ENCODE measurements around the gene SCUBE1.

SCUBE1 gene

DNA sequence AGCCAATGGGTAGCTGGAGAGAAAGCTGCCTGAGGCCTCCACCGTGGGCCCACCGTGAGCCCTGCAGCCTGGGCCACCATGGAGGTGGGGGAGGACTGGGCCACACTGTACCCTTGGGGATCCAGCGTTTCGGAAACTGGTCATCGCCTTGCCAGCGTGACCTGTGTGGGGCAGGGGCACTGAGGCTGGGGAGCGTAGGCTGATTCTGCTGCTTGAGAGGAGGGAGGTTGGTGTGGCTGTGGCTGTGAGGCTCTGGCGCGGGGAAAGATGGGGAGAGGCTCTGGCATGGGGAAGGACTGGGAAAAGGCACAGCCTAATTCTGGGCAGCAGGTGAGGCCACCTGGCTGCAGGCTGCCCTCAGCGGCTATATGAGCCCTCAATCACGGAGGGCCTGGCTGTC lies 143.6 kb downstream of the SCUBE1 start:
- Histone ChIP-seq H3K27ac (ENCODE audit: low read depth, low read length, poor library complexity, severe bottlenecking) (no peak overlapping the region), H3K9ac (ENCODE audit: low read length) (no peak overlapping the region), H3K36me3 (ENCODE audit: insufficient read depth, low read length) (no peaks in the 10 kb centered on the region), H3K4me2 (ENCODE audit: low read length) (no peak overlapping the region), H3K9me2 (ENCODE audit: low read depth, low read length) (no peaks in the 10 kb centered on the region), H3K27me3 (ENCODE audit: insufficient read depth, low read length) (no peaks in the 10 kb centered on the region), H3F3A (ENCODE audit: insufficient read depth, low read length) (no peaks in the 10 kb centered on the region), H3K4me1 (ENCODE audit: insufficient read depth, low read length, severe bottlenecking) (no peaks in the 10 kb centered on the region), H3K79me2 (ENCODE audit: insufficient read depth, low read length) (no peaks in the 10 kb centered on the region), H3K9me3 (ENCODE audit: low read length) (no peaks in the 10 kb centered on the region), H4K20me1 (ENCODE audit: insufficient read depth, low read length) (no peaks in the 10 kb centered on the region), H2AFZ (ENCODE audit: low read length) (no peak overlapping the region), H3K4me3 (ENCODE audit: low read depth, low read length, poor library complexity, severe bottlenecking) (no peak overlapping the region)
- TF ChIP-seq, protein P1, sequence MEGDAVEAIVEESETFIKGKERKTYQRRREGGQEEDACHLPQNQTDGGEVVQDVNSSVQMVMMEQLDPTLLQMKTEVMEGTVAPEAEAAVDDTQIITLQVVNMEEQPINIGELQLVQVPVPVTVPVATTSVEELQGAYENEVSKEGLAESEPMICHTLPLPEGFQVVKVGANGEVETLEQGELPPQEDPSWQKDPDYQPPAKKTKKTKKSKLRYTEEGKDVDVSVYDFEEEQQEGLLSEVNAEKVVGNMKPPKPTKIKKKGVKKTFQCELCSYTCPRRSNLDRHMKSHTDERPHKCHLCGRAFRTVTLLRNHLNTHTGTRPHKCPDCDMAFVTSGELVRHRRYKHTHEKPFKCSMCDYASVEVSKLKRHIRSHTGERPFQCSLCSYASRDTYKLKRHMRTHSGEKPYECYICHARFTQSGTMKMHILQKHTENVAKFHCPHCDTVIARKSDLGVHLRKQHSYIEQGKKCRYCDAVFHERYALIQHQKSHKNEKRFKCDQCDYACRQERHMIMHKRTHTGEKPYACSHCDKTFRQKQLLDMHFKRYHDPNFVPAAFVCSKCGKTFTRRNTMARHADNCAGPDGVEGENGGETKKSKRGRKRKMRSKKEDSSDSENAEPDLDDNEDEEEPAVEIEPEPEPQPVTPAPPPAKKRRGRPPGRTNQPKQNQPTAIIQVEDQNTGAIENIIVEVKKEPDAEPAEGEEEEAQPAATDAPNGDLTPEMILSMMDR (IDR thresholded peaks at IDR 0.05; ENCODE audit: low read length) = no peak
- TF ChIP-seq EZH2 (IDR thresholded peaks at IDR 0.05; ENCODE audit: borderline replicate concordance, low read length) = no peak

DNA sequence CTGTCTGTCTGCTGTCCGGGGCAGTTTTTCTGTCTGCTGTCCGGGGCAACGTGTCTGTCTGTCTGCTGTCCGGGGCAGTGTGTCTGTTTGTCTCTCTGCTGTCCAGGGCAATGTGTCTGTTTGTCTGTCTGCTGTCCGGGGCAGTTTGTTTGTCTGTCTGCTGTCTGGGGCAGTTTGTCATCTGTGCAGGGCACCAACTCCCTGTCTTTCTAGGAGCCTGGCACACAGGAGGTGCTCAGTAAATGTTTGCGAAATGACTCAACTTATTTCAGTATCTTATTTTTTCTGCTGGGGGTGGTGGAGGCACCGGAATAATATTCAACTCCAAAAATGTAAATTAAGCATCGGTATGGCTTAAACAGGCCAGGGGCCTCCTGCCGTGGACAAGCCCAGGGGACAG lies 144.2 kb downstream of the SCUBE1 start:
- Histone ChIP-seq H3F3A (ENCODE audit: insufficient read depth, low read length) (no peaks in the 10 kb centered on the region), H3K36me3 (ENCODE audit: insufficient read depth, low read length) (no peaks in the 10 kb centered on the region), H3K9ac (ENCODE audit: low read length) (no peak overlapping the region), H2AFZ (ENCODE audit: low read length) (no peak overlapping the region), H3K9me2 (ENCODE audit: low read depth, low read length) (no peaks in the 10 kb centered on the region), H3K4me3 (ENCODE audit: low read depth, low read length, poor library complexity, severe bottlenecking) (no peak overlapping the region), H3K27ac (ENCODE audit: low read depth, low read length, poor library complexity, severe bottlenecking) (no peak overlapping the region), H3K4me2 (ENCODE audit: low read length) (no peak overlapping the region), H3K9me3 (ENCODE audit: low read length) (no peaks in the 10 kb centered on the region), H3K79me2 (ENCODE audit: insufficient read depth, low read length) (no peaks in the 10 kb centered on the region), H3K27me3 (ENCODE audit: insufficient read depth, low read length) (no peaks in the 10 kb centered on the region), H4K20me1 (ENCODE audit: insufficient read depth, low read length) (no peaks in the 10 kb centered on the region), H3K4me1 (ENCODE audit: insufficient read depth, low read length, severe bottlenecking) (no peaks in the 10 kb centered on the region)
- TF ChIP-seq, protein P1 (IDR thresholded peaks at IDR 0.05; ENCODE audit: low read length) = no peak
- no peak for TF ChIP-seq EZH2 (IDR thresholded peaks at IDR 0.05; ENCODE audit: borderline replicate concordance, low read length)

DNA sequence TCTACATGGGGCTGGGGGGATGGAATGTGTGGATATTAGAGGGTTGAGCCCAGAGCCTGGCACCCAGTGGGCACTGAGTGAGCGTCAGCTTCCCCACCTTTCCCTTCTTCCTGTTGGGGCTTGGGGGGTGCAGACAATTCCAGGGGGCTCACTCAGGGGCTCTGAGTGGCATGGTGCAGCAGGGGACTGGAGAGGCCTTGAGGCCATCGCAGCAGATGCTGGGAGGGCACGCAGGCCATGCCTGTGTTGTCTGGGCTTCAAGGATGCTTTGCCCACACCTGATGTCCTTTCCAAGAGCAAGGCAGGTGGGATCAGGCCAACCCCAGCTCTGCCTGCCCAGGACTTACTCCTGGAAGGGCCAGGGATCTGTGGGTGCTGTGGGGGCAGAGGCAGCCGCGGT lies 145.0 kb downstream of the SCUBE1 start:
- no peaks in the 10 kb centered on the region for H3K4me1 ChIP-seq (ENCODE audit: insufficient read depth, low read length, severe bottlenecking)
- H3K36me3 ChIP-seq (ENCODE audit: insufficient read depth, low read length) = no peaks in the 10 kb centered on the region
- no peaks in the 10 kb centered on the region for H3K9me3 ChIP-seq (ENCODE audit: low read length)

DNA sequence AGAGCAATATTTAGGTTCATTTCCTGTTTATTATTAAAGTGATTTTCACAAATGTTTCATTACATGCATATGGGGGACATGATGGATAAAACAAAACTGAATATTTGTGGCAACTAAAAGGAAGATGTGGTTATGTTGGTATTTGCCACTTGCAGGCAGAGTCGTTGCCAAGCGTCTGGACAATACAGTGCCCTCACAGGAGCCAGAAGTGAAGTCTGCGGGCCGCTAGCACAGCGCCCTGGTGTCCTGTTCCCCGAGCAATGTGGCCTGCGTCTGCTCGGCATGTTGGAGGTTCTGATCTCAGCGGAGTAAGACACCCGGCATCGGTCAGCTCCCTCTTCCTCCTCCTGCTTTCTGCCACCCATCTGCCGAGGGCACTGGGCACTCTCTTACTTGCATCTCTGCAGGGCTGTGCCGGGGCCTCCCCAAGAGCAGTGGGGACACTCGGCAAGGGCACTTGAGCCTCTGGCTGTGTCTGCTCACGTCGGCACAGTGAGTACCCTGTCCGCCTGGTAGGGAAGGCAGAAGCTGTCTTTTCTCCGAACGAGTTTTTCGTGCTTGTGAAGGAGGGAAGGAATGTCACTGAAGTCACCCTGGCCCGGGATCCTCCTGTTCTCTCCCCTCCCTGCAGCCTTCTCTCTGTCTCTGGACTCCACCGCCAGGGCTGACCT lies 145.8 kb downstream of the SCUBE1 start:
- Histone ChIP-seq H3K9me3 (ENCODE audit: low read length) (no peaks in the 10 kb centered on the region), H3K9me2 (ENCODE audit: low read depth, low read length) (no peaks in the 10 kb centered on the region), H3K27me3 (ENCODE audit: insufficient read depth, low read length) (no peaks in the 10 kb centered on the region), H3K9ac (ENCODE audit: low read length) (no peak overlapping the region), H3K4me1 (ENCODE audit: insufficient read depth, low read length, severe bottlenecking) (no peaks in the 10 kb centered on the region), H3K4me2 (ENCODE audit: low read length) (no peak overlapping the region), H2AFZ (ENCODE audit: low read length) (no peak overlapping the region), H4K20me1 (ENCODE audit: insufficient read depth, low read length) (no peaks in the 10 kb centered on the region), H3K79me2 (ENCODE audit: insufficient read depth, low read length) (no peaks in the 10 kb centered on the region), H3K27ac (ENCODE audit: low read depth, low read length, poor library complexity, severe bottlenecking) (no peak overlapping the region), H3K4me3 (ENCODE audit: low read depth, low read length, poor library complexity, severe bottlenecking) (no peak overlapping the region), H3K36me3 (ENCODE audit: insufficient read depth, low read length) (no peaks in the 10 kb centered on the region), H3F3A (ENCODE audit: insufficient read depth, low read length) (no peaks in the 10 kb centered on the region)
- TF ChIP-seq, protein P1 (IDR thresholded peaks at IDR 0.05; ENCODE audit: low read length) = no peak
- TF ChIP-seq EZH2 (IDR thresholded peaks at IDR 0.05; ENCODE audit: borderline replicate concordance, low read length) = no peak

More for the DNA sequence above, 145.0 kb downstream of the SCUBE1 start:
- Histone ChIP-seq H3K27ac (ENCODE audit: low read depth, low read length, poor library complexity, severe bottlenecking) (no peak overlapping the region), H4K20me1 (ENCODE audit: insufficient read depth, low read length) (no peaks in the 10 kb centered on the region), H3K79me2 (ENCODE audit: insufficient read depth, low read length) (no peaks in the 10 kb centered on the region), H3K4me3 (ENCODE audit: low read depth, low read length, poor library complexity, severe bottlenecking) (no peak overlapping the region), H3K9ac (ENCODE audit: low read length) (no peak overlapping the region), H3K4me2 (ENCODE audit: low read length) (no peak overlapping the region), H3F3A (ENCODE audit: insufficient read depth, low read length) (no peaks in the 10 kb centered on the region), H3K9me2 (ENCODE audit: low read depth, low read length) (no peaks in the 10 kb centered on the region), H3K27me3 (ENCODE audit: insufficient read depth, low read length) (no peaks in the 10 kb centered on the region), H2AFZ (ENCODE audit: low read length) (no peak overlapping the region)
- no peak for TF ChIP-seq EZH2 (IDR thresholded peaks at IDR 0.05; ENCODE audit: borderline replicate concordance, low read length)

All from OCI-LY1 (cell line).